ENCODE results near the gene PAK6. TPM values are rescaled to one million over a fixed set of nuclear protein-coding genes. Genes with fewer than 3 reads are reported as not detected.

The PAK6 gene
- total RNA-seq, 1 donor from 2014 or later: not detected

- H3K9me3 Mint-ChIP-seq (ENCODE audit: unreplicated experiment): no peaks in the 10 kb centered on the region
- no peak for DNase-seq (ENCODE audit: extremely low spot score, unreplicated experiment)
- no peak overlapping the region for H3K27ac Mint-ChIP-seq (ENCODE audit: unreplicated experiment)
- H3K27me3 Mint-ChIP-seq (ENCODE audit: unreplicated experiment): no peaks in the 10 kb centered on the region
- H3K4me3 Mint-ChIP-seq (ENCODE audit: unreplicated experiment): no peak overlapping the region
- H3K36me3 Mint-ChIP-seq (ENCODE audit: unreplicated experiment): peaks cover 7% of the 10 kb centered on the region
- TF ChIP-seq, protein P1, sequence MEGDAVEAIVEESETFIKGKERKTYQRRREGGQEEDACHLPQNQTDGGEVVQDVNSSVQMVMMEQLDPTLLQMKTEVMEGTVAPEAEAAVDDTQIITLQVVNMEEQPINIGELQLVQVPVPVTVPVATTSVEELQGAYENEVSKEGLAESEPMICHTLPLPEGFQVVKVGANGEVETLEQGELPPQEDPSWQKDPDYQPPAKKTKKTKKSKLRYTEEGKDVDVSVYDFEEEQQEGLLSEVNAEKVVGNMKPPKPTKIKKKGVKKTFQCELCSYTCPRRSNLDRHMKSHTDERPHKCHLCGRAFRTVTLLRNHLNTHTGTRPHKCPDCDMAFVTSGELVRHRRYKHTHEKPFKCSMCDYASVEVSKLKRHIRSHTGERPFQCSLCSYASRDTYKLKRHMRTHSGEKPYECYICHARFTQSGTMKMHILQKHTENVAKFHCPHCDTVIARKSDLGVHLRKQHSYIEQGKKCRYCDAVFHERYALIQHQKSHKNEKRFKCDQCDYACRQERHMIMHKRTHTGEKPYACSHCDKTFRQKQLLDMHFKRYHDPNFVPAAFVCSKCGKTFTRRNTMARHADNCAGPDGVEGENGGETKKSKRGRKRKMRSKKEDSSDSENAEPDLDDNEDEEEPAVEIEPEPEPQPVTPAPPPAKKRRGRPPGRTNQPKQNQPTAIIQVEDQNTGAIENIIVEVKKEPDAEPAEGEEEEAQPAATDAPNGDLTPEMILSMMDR (IDR thresholded peaks at IDR 0.05): no peak
- no peaks in the 10 kb centered on the region for H3K4me1 Mint-ChIP-seq (ENCODE audit: unreplicated experiment)
These were observed 9.5 kb upstream of the PAK6 start for GRCh38 chr15:40229316-40229715.

DNA sequence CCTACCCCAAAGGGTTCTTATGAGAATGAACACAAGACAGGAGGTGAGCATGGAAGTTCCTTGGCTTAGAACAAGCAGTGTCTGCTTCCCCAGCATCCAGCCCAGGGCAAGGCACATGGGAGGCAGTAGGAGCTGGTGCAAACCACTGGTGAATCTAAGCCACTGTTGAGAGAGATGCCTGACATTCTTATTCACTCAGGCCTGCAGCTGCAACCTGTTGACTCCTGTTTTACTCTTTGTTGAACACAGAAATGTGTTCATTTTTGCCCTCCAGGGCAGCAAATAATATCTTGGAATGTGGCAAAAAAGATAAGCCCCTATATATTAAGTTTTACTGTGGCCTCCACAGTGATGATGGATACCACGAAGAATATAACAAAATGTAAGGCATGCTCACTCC lies 8.9 kb upstream of the PAK6 start:
- peaks cover 2% of the 10 kb centered on the region for H3K36me3 Mint-ChIP-seq (ENCODE audit: unreplicated experiment)
- TF ChIP-seq, protein P1 (IDR thresholded peaks at IDR 0.05): no peak
- H3K9me3 Mint-ChIP-seq (ENCODE audit: unreplicated experiment): no peaks in the 10 kb centered on the region
- H3K27ac Mint-ChIP-seq (ENCODE audit: unreplicated experiment): no peak overlapping the region
- no peak for DNase-seq (ENCODE audit: extremely low spot score, unreplicated experiment)
- H3K4me1 Mint-ChIP-seq (ENCODE audit: unreplicated experiment): no peaks in the 10 kb centered on the region
- H3K4me3 Mint-ChIP-seq (ENCODE audit: unreplicated experiment): no peak overlapping the region
- no peaks in the 10 kb centered on the region for H3K27me3 Mint-ChIP-seq (ENCODE audit: unreplicated experiment)

DNA sequence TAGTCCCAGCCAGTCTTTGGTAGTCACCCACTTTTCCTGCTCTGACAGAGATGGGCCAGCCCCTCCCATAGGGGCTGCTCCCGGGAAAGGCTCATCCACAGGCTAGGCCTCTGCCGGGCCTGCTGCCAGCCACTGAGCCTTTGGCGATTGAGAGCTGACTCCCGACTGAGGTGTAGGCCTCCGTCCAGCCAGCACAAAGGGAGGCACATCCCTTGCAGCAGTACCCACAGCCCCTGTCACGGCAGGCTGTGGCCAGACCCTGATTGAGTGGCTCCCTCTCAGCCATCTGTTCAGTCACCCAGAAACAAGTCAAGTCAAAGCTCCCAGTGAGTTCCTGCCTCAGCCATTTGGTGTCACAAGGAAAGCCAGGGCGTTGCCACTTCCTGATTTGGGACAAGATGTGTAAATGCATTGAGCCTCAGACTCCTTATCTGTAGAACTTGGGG lies 6.2 kb upstream of the PAK6 start:
- H3K4me1 Mint-ChIP-seq (ENCODE audit: unreplicated experiment): no peaks in the 10 kb centered on the region
- no peaks in the 10 kb centered on the region for H3K27me3 Mint-ChIP-seq (ENCODE audit: unreplicated experiment)
- no peak for DNase-seq (ENCODE audit: extremely low spot score, unreplicated experiment)
- no peak overlapping the region for H3K4me3 Mint-ChIP-seq (ENCODE audit: unreplicated experiment)
- H3K27ac Mint-ChIP-seq (ENCODE audit: unreplicated experiment): no peak overlapping the region
- TF ChIP-seq, protein P1 (IDR thresholded peaks at IDR 0.05): no peak
- no peaks in the 10 kb centered on the region for H3K9me3 Mint-ChIP-seq (ENCODE audit: unreplicated experiment)
- H3K36me3 Mint-ChIP-seq (ENCODE audit: unreplicated experiment): no peaks in the 10 kb centered on the region

DNA sequence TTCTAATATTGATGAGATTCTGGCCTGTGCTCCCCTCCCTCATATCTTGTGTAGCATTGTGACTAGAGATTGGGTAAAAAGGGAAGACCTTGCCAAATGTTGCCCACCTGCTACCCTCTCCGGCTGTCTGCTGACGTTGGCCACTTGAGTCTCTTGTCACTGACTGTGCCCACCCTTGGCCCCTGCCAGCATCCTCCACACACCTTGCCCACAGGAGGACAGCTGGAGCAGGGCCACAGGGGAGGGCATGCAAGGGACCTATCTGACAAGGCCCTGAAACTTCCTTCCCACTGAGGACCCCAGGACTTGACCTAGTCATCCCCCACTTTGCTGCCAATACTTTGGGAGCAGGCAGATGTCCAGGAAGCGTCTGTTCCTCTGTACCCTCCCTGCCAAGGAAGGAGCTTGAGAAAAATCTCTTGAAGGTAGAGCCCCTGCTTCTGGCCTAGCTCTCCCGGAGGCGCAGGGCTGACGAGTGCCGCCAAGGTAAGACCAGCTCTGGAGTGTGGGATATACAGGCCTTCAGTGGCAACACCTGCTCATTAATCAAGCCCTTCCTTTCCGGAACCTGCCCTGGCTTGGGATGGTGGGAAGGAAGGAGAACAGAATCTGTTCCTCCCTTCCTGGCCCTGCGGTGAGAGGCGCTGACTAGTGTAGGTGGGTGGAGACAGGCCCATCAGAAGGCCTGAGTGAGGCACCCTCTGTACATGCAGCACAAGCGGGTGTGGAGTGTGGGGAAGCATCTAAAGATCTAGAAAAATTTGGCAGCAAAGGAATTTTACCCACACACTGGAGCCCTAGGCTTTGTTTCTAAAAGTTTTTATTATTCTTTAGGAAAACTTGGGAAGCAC lies 4.9 kb upstream of the PAK6 start:
- H3K27ac Mint-ChIP-seq (ENCODE audit: unreplicated experiment): no peak overlapping the region

GRCh38 chr15:40234783-40235182 lies 4.1 kb upstream of the PAK6 start:
- Mint-ChIP-seq H3K27me3 (ENCODE audit: unreplicated experiment) (peaks cover 4% of the 10 kb centered on the region), H3K27ac (ENCODE audit: unreplicated experiment) (no peak overlapping the region), H3K36me3 (ENCODE audit: unreplicated experiment) (no peaks in the 10 kb centered on the region), H3K4me3 (ENCODE audit: unreplicated experiment) (no peak overlapping the region), H3K9me3 (ENCODE audit: unreplicated experiment) (no peaks in the 10 kb centered on the region), H3K4me1 (ENCODE audit: unreplicated experiment) (peaks cover 9% of the 10 kb centered on the region)
- TF ChIP-seq, protein P1 (IDR thresholded peaks at IDR 0.05): no peak
- no peak for DNase-seq (ENCODE audit: extremely low spot score, unreplicated experiment)

More for the DNA sequence above, 4.9 kb upstream of the PAK6 start:
- Mint-ChIP-seq H3K27me3 (ENCODE audit: unreplicated experiment) (peaks cover 4% of the 10 kb centered on the region), H3K4me3 (ENCODE audit: unreplicated experiment) (no peak overlapping the region), H3K4me1 (ENCODE audit: unreplicated experiment) (peaks cover 4% of the 10 kb centered on the region), H3K9me3 (ENCODE audit: unreplicated experiment) (no peaks in the 10 kb centered on the region), H3K36me3 (ENCODE audit: unreplicated experiment) (no peaks in the 10 kb centered on the region)
- DNase-seq (ENCODE audit: extremely low spot score, unreplicated experiment): no peak
- TF ChIP-seq, protein P1 (IDR thresholded peaks at IDR 0.05): no peak
